Stimulated activated CD4-positive, alpha-beta T cell treated with anti-CD3 and anti-CD28 coated beads, Interleukin-12 subunit alpha, Interleukin-12 subunit beta, amount 100 ng/mL, for 48 hours (primary cell): Measurements from ENCODE around the gene CDH6.

Experiments used
- DNase-seq, 3 donors: peaks; one replicate each; pipeline ENCODE4 v3.0.0-alpha.2; 2020; ENCODE audit warnings: low read depth in 2 of 3, low spot score in 1 of 3

The CDH6 gene

DNA sequence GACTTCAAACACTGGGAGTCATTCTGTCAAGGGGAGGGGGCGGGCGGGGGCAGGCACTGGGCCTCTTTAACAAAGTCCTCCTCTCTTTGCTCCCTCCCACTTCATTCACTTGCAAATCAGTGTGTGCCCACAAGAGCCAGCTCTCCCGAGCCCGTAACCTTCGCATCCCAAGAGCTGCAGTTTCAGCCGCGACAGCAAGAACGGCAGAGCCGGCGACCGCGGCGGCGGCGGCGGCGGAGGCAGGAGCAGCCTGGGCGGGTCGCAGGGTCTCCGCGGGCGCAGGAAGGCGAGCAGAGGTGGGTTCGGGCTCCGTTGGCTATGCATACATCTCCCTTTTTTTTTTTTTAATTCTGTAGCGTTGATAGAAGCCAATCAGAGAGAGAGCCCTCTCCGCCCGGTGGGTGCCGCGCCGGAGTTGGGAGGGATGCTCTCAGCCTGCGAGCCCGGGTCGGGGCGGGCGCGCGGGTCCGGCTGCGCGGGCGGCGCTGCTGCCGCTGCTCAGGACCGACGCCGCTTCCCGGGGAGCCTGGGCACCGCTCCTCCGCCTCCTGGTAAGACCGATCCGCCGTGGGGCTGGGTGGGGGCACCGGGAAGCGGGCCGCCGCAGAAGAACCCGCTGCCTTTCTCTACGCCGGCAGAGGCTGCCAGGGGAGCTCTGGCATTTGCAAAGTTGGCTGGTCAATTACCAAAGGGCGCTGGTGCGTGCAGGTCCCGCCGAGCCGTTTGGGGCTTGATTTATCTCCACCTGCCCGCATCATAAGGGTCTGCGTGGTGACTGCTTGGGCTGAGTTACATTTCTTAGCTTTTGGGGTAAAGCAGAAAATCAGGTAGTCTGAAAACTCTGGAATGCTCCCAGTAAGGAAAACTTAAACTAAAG is at the start of gene CDH6:
CDH6 (plus strand) TSS at position 96 of the 877 bp plus-strand sequence. CDS start 73,788 bp downstream, outside the sequence.
- DNase-seq, result no peak

DNA sequence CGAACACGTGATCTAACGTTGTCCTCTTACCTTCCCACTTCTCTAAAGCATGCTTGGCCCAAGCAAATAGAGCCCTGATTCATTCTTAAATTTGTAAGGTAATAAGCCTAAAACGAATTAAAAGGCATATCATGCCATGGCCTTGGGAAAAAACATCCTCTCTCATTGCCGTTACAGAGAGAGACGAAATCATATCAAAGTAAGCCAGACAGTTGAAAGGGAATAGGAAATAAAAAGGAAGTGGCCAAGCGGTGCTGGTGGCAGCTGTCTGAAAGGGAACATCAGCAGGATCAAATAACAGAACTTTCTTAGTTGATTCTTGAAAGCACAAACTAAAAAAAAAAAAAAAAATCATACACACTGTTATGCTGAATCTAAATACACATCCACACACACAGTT is 49.1 kb upstream of the CDH6 start:
- DNase-seq, result no peak

DNA sequence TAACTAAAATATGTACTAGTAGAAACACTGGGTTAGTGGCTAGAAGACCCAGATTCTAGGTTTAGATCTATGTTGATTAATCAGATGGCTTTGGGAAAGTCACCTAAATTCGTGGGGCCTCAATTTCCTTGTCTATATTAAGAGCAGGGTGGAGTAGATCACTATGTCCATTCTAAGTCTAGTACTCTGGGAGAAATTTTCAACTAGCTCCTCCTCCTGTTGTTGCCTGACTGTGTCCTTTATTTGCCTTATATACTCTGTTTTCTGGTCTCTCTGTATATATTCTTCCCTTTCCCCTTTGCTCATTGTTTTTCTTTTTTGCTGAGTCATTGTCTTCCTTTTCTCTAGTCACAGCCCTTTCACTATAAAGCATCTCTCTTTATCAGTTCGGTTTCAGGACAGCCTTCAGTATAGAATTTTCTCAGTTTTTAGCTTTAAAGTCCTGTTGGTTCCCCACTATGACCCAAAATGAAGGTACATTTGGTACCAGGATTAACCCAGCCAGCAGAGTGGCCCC is 44.5 kb upstream of the CDH6 start:
- no peak for DNase-seq

DNA sequence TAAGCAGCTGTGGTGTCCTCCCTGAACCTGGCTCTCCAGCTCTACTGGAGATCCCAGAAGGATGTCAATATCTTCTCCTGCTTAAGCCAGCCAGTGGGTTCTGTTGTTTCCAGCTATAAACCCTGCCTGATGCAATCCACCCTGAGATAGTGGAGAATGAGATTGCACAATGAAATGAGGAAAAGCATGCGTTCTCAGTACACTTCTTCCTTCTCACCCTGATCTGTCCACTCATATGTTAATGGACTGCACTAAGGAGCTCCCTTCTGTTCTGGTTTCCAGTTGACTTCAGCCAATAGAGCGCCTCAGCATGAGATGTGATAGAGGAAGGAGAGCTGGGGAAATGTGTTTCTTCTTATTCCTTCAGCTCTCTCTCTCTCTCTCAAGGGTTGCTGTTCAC is 40.0 kb upstream of the CDH6 start:
- no peak for DNase-seq

DNA sequence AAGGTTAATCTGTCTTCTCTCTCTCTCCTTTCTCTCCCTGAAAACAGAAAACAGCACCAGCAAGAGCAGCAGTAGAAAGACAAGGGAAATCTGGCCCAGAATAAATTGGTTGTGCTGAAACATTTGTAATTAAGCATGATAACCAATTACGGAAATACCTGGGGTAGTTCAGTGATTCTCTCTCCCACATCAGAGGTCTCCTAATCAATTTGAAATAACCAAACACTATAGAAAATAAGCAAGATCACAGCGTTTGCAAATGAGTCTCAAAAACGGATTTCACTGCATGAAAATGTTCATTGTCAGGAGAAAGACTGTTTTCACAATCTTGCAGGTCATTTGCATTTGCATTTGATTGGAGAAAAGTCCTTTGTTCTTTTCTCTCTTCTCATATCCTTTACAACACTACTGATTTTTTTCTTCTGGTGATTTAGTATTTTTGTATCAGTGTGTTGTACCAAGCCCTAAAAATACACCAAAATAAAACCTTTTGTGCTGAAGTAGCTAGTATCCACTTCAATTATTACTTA is 36.8 kb upstream of the CDH6 start:
- DNase-seq, result no peak

DNA sequence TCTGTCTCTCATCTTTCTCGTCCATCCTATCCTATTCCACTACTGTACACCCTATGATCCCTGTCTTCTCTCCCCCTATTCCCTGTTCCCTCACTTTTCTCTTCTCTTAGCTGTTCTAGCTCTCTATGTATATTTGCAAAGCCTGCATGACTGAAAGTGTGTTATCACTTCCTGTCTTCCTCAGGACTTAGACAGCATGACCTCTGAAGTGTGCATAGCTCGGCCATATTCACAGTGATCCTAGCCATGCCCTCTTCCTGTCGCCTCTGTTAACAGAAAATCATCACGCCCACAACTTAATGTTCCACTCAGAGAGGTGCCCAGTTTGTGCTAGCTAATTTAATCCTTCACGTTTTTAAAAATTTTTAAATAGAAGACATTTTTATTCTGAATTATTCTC is 35.8 kb upstream of the CDH6 start:
- DNase-seq, result no peak

DNA sequence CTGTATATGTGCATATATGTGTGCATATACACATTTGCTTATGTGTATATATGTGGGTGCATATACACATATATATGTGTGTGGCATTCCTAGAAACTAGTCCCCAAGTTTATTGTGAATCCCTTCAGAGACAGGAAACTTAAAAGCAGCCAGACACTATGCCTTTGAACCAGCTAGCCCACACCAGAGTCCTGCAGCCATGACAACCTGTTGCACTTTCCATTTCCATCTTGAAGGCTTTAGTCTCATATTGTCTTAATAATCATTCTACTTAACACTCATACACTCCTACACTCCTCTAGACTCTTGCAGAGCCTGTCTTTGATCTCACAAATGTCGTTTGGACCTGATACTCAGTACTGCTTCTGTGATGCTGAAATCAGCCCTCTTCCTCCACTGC is 34.8 kb upstream of the CDH6 start:
- DNase-seq, result no peak

DNA sequence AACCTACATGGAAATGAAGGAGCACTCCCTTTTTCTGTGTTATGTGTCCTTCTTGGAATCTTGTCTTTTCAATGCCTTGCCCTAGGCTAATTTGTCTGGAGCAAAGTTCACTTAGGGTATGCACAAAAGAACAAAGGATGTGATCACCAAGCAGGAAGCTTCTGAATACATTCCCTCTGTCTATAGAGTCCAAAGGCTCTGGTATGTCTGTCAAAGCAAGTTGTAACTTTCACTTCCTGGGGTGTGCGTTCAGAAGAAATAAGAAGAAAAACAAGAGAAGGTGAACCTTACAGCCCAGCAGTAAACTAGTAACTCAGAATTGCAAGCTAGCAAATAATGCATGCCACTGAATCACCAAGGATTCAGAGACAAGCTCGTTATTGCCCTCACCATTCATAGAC is 31.7 kb upstream of the CDH6 start:
- no peak for DNase-seq

DNA sequence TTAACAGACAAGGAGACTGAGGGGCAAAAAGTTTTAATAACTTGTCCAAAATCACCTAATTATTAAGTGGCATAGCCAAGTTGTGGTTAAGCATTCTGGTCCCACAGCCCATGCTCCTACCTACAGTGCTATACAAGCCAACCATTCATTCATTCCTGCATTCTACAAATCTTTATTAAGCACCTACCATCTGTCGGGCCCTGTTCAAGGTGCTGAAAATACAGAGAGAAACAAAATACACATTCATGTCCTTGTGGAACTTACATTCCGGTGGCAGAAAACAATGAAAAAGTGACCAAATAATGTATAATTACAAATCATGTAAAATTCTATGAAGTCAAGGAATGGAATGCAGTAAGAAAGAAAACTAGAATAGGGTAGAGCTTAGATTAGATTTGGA is 27.8 kb upstream of the CDH6 start:
- no peak for DNase-seq

DNA sequence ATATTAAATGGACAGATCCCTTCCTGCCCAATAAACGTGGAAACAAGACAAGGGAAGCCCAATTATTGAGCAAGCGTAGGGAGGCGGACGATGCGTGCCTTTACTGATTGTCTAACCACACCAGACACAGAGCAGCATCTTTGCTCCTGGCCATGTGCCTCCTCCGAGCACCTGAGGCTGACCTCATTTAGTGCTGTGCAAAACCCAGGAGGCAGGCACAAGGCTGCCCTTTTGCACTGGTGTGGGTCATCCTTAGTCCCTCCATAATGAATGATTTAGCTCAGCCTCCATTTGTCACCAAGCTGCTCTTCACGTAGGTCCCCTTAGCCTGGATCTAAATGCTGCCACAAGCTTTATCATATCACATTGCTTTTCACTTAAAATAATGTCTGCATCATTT is 24.1 kb upstream of the CDH6 start:
- DNase-seq, result no peak

DNA sequence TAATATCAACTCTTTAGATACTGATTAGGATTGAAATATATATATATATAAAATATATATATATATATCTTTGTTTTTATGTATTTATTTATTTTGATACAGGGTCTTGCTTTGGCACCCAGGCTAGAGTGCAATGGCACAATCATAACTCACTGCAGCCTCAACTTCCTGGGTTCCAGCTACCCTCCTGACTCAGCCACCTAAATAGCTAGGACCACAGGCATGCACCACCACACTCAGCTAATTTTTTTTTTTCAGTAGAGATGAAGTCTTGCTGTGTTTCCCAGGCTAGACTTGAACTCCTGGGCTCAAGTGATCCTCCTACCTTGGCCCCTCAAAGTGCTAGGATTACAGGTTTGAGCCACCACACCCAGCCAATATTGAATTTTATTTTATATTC is 20.6 kb upstream of the CDH6 start:
- DNase-seq, result no peak

DNA sequence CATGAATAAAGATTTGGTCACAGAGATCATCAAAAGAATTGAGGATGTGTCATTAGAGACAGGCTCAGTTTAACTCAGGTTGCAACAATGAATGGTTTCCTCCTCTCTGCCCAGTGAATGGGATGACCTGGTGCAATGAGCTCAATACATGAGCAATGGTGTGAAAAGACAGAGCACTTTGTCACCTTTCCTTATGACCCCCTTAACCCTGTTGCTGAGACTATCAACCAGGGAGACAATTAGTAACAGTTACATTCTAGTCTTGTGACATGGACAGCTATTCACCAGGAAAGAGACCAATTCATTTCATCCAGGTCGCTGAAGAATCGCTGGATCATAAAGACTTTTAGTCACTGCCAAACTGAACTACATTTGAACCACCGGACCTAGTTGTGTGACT is 19.9 kb upstream of the CDH6 start:
- no peak for DNase-seq

DNA sequence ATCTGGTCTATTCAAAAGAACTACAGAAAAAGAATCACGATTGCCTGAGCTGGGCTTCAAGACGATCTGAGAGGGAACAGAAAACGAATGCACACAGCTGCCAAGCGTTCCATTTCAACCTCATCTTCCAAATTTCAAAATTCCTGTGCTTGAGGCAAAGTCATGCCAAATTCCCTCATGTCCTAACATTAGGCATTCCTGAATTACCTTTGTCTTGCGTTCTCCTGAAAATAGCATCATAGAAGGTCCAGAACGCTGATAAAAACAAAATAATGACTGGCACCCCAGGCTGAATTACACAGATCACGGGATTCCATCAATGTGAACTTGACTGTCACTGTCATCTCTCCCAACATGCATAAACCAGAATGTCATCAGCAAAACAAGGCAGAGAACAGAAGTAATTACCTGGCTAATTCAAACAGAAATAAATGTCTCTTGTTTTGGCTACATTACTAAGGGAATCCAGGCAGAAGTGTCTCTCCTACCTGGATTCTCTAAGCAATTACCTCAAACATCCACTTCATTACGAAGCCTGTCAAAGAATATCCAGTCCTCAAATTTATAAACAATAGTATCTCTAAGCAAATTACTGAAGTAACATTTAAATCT is 12.0 kb upstream of the CDH6 start:
- no peak for DNase-seq

DNA sequence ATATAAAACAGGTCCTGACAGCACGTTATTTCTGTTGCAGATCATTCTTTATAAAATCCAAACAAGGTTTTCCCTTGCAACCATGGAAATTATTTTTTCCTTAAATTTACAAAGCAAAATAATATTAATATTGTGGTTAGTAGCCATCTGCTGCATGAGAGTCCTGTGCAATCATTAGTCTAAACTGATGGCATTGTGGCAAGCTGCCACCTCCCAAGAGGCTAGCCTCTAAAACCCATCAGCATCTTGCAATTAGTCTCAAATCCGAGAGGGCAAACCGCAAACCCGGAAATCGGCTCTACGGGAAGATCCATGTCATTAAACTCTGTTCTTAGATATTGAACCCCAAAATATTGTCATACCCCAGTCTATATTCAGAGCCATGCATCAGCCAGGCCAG is 11.3 kb upstream of the CDH6 start:
- no peak for DNase-seq

DNA sequence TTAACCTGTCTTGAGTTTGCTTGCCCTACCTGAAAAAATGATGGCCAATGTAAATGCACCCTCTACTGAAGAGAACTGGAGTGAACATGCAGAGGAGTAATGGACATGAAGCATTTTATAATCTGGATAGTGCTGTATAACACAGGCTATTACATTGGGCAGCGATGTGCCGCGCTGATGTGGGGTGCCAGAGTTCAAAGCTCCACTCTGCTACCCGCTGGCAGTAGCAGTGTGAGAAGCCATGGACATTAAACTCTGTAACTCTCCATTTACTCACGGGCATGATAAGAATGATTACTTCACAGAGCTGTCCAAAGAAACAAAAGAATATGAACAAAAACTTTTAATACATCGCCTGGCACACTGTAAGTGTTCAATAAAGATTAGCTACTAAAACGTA is 7.5 kb upstream of the CDH6 start:
- DNase-seq, result no peak

DNA sequence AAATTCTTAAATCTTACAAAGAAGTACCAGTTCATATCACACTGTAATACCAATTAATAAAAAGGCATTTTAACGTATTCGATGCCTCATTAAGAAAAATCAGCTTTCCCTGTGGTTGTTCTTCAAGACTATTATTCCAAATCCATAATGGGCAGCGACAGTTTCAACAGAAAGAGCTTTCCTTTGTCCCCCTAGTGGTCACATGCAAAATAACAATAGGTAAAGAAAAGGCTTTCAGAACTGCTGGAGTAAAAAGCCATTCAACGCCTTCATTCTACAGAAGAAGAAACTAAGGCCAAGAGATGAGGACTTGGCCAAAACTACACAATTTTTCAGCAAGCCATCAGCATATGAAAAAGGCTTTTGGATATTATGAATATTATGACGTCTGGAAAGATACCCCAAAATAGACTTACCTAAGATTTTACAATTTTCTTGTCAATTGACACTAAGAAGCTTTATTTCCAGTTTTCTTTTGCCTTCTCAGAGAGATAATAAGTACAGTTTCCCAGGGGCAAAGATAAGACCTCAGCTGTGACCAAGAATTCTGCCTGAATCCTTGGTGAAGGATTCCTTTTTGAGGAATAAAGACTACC is 6.7 kb upstream of the CDH6 start:
- DNase-seq, result no peak

DNA sequence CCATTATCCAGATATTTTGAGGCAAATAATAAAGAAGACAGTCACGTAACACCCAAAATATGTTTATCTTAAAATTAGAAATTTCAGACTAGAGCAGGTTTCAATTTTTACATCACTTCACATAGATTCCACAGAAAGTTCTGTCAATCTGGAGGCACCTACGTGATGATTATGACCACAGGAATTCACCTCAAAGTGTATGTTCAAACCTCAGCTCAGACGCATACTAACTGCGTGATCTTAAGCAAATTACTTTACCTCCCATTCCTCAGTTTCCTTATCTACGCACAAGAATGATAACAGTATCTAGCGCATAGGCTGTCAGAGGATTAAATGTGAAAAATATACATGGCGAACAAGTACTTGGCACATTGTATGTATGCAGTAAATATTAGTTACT is 5.9 kb upstream of the CDH6 start:
- no peak for DNase-seq

DNA sequence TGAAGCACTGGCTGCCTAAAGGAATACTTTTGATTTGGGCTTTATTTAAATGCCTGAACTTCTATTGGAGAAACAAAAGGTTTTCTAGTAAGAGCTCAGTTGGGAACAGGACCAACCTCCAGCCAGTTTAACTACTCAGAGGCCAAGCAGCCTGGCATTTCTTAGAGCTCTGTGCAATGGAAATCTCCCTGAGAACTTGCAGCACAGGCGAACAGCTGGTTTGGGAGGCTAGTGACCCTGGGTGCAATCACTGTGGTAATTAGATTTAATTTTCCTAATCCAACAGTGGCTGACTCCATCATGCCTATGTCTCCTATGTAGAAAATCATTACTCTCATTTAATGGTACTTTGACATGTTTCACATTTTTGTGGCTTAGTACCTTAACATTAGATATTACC is 1.0 kb upstream of the CDH6 start:
- DNase-seq, result no peak

DNA sequence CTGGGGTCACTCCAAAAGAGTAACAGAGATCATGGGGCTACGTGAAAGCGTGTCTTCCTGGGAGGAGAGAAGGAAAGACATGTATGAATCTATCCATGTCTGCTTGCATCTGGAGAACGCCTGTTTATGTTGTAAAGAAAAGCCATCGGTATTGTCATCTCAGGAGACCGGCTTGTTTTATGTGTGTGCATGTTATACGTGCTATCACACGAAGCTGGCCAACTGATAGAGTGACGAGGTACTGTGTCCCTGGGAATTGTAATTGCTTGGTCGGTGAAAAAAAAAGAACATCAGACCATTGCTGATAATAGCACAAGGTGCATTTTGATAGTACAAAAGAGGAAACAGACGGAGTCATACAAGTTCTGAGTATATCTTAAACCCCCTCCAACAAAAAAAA is 370 bp upstream of the CDH6 start:
- no peak for DNase-seq

DNA sequence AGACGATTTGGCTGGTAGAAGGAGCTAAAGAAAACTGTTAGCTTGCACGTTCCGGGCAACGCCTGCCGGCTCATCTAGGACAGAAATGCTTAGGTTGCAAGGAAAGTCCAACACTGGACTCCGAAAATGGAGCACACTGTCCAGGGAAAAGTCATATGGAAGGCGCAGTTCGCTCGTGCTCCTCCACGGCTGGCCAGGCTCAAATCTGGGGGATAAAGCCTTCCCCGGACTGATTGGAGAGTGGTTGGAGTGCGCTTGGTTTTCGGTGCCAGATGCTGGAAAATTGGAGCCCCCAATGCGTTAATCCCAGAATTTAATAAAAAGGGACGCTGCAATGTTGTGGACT is 955 bp downstream of the CDH6 start:
- DNase-seq, result no peak

DNA sequence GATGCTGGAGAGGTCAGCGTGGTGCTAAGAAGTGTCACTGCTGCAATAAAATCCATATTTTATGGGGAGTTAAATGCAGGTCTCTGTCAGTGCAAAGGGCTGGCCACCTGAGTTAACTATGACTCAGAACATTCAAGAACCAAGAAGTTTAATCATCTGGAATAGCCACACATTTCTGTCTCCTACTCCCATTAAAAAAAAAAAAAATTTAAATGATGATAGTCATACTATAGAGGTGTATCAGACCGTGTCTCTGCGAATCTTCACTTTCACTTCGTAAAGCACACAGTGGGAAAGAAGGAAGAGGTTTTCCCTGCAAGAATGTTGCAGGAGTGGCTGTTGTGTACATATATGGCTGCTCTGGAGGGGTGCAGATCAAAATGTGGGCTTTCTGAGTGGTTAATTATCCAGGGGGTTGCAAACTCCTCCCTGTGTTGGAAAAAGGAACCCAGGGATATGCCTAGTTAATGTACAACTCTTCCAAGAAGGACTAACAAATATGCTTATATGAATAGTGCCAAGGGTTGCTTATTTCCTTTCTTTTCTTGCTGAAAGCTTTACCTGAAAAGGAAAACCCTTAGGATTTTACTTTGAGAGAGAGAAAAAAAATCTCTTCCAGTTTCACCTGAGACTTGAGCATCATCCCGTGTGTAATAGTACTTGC is 1.5 kb downstream of the CDH6 start:
- no peak for DNase-seq

DNA sequence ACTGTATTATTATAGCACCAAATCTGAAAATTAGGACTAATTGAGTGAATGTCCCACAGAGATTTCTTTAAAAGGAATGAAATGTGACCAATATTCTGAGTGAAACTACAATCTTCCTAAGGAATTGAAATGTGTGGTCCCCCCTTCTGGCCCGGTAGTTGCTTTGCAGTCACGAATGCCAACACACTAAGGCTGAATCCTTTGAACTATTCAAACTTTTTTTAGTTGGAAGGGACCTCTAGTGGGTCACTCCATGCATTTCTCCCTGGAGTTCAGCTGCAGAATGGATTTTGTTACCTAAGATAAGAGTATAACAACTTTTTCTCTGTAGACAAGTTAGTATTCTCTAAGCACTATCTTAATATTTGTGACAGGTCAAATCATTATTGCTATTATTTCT is 2.8 kb downstream of the CDH6 start:
- no peak for DNase-seq
